HepG2 (cell line): ENCODE results near the gene PPOX. TPM values are rescaled to one million over a fixed set of nuclear protein-coding genes. Genes with fewer than 3 reads are reported as not detected.
A peak's percentile ranks its signal among the peaks of the same experiment; 100 is the strongest.

Experiments used
- AKAP8 ChIP-seq: sonication (generic); formaldehyde crosslinking; IDR thresholded peaks from 2 replicates; pipeline ENCODE4 v1.5.1; 2020; ENCODE audit warnings: mild to moderate bottlenecking, missing genetic modification reagents
- GZF1 ChIP-seq: sonication (generic); formaldehyde crosslinking; IDR thresholded peaks from 2 replicates; pipeline ENCODE4 v1.5.1; 2020; ENCODE audit warnings: mild to moderate bottlenecking, missing genetic modification reagents
- HOXA7 ChIP-seq: sonication (generic); formaldehyde crosslinking; IDR thresholded peaks from 2 replicates; pipeline ENCODE4 v1.8.1; 2022; ENCODE audit warnings: mild to moderate bottlenecking, missing genetic modification reagents, moderate library complexity
- KMT2A ChIP-seq: sonication (generic); formaldehyde crosslinking; IDR thresholded peaks from 2 replicates; pipeline ENCODE4 v1.4.0; 2020; ENCODE audit warnings: missing genetic modification reagents
- NFATC3 ChIP-seq: sonication (generic); formaldehyde crosslinking; IDR thresholded peaks from 2 replicates; pipeline ENCODE4 v1.5.1; 2020; ENCODE audit warnings: mild to moderate bottlenecking, missing genetic modification reagents
- TFAP4 ChIP-seq: sonication (generic); IDR thresholded peaks from 2 replicates; pipeline ENCODE4 v1.6.1; 2016; ENCODE audit warnings: low read depth, borderline replicate concordance
- ZFP62 ChIP-seq: sonication (generic); formaldehyde crosslinking; IDR thresholded peaks from 2 replicates; pipeline ENCODE4 v1.4.0; 2020; ENCODE audit warnings: missing genetic modification reagents
- ZNF382 ChIP-seq: sonication (generic); formaldehyde crosslinking; IDR thresholded peaks from 2 replicates; pipeline ENCODE4 v1.5.0; 2020; ENCODE audit warnings: missing genetic modification reagents, mild to moderate bottlenecking, borderline replicate concordance
- ZNF503 ChIP-seq: sonication (generic); formaldehyde crosslinking; IDR thresholded peaks from 2 replicates; pipeline ENCODE4 v1.4.0; 2020; ENCODE audit warnings: missing genetic modification reagents
- ZNF879 ChIP-seq: sonication (generic); formaldehyde crosslinking; IDR thresholded peaks from 2 replicates; pipeline ENCODE4 v1.8.1; 2023; ENCODE audit warnings: missing genetic modification reagents
- polyA plus RNA-seq, 8 experiments: library from polyadenylated mRNA; depleted of rRNA in 3 of 8; stranded (reverse) in 7 of 8; unstranded in 1 of 8; fragments of >200 nt; fragmentation: Illumina TruSeq in 4 of 8; extraction: Trizol in 4 of 8; gene quantifications; 2 replicates each; pipeline versions ENCODE4 v1.2.1 to v1.2.3, GENCODE V29; 2011 to 2016; ENCODE audit warnings: low read depth in 4 of 8, missing spikeins in 1 of 8, mixed read lengths in 1 of 8; ENCODE audit not compliant: insufficient read depth in 1 of 8
- total RNA-seq, 5 experiments: library from RNA; depleted of rRNA; stranded (reverse); fragments of >200 nt; fragmentation: Illumina TruSeq; extraction: Trizol; gene quantifications; 2 replicates each; pipeline ENCODE4 v1.2.3, GENCODE V29; 2016; ENCODE audit warnings: low read depth in 1 of 5
- TF ChIP-seq, protein P1 (sequence below): IDR thresholded peaks from 2 replicates; pipeline ENCODE4 v1.6.1; 2016; ENCODE audit warnings: low read depth, missing genetic modification reagents, missing compliant biosample characterization
- TF ChIP-seq, protein P2 (sequence below): sonication (generic); formaldehyde crosslinking; IDR thresholded peaks from 2 replicates; pipeline ENCODE4 v1.4.0; 2020; ENCODE audit warnings: mild to moderate bottlenecking, missing genetic modification reagents

Gene PPOX
- total and polyA plus RNA-seq, 2 of the 13 experiments (the other 11 are each of a cell fraction or from before 2014, with no cell fraction given), result 15.5 to 27.7 TPM

DNA sequence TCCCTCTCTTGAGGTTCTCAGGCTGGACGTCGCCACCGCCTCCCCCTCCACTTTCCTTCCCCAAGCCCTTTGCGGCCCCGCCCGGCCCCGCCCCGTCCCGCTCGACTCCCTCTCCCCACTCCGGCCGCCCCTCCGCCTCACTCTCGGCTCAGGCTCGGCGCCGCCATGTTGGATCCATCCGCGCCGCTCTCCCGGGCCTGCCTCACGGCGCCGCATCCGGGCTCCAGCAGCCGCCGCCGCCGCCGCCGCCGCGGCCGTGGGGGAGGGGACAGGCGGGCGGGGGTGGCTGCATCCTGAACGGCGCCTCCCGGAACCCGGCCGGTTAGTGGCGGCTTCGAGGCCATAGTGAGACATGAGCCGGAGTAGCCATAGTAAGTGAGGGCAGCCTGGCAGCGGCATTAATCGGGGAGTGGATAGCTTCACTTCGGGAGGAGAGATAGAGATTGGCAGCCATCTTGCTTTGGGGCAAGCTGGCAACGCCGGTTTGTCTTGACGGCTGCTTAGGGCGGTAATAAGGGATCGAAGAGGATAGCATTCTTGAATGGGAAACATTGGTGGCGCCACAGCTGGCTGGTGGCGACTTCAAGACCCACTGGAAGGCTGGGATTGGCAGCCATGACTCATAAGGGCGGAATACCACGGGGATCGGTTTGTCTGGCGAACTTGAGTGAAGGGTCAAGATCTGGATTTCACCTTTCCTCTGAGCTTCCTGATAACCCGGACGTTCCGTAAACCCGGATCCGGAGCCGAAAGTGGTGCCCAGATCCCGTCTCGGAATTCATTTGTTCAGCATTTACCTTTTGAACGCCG is 33.6 kb upstream of the PPOX start, which contains the start of gene DEDD (continued):
- TF ChIP-seq TFAP4, result peak; percentile 69; the same call in 1 of the 2 replicates
- TF ChIP-seq NFATC3 (CRISPR knock-in tag), result no peak
- TF ChIP-seq ZNF503 (CRISPR knock-in tag), result no peak
- TF ChIP-seq ZNF382 (CRISPR knock-in tag), result no peak
- TF ChIP-seq, protein P1, sequence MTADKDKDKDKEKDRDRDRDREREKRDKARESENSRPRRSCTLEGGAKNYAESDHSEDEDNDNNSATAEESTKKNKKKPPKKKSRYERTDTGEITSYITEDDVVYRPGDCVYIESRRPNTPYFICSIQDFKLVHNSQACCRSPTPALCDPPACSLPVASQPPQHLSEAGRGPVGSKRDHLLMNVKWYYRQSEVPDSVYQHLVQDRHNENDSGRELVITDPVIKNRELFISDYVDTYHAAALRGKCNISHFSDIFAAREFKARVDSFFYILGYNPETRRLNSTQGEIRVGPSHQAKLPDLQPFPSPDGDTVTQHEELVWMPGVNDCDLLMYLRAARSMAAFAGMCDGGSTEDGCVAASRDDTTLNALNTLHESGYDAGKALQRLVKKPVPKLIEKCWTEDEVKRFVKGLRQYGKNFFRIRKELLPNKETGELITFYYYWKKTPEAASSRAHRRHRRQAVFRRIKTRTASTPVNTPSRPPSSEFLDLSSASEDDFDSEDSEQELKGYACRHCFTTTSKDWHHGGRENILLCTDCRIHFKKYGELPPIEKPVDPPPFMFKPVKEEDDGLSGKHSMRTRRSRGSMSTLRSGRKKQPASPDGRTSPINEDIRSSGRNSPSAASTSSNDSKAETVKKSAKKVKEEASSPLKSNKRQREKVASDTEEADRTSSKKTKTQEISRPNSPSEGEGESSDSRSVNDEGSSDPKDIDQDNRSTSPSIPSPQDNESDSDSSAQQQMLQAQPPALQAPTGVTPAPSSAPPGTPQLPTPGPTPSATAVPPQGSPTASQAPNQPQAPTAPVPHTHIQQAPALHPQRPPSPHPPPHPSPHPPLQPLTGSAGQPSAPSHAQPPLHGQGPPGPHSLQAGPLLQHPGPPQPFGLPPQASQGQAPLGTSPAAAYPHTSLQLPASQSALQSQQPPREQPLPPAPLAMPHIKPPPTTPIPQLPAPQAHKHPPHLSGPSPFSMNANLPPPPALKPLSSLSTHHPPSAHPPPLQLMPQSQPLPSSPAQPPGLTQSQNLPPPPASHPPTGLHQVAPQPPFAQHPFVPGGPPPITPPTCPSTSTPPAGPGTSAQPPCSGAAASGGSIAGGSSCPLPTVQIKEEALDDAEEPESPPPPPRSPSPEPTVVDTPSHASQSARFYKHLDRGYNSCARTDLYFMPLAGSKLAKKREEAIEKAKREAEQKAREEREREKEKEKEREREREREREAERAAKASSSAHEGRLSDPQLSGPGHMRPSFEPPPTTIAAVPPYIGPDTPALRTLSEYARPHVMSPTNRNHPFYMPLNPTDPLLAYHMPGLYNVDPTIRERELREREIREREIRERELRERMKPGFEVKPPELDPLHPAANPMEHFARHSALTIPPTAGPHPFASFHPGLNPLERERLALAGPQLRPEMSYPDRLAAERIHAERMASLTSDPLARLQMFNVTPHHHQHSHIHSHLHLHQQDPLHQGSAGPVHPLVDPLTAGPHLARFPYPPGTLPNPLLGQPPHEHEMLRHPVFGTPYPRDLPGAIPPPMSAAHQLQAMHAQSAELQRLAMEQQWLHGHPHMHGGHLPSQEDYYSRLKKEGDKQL (CRISPR knock-in tag), result no peak
- TF ChIP-seq HOXA7 (CRISPR knock-in tag), result no peak
- TF ChIP-seq AKAP8 (CRISPR knock-in tag), result no peak
- TF ChIP-seq GZF1 (CRISPR knock-in tag), result no peak
- no peak for TF ChIP-seq KMT2A (CRISPR knock-in tag)
- no peak for TF ChIP-seq ZFP62
- TF ChIP-seq, protein P2, sequence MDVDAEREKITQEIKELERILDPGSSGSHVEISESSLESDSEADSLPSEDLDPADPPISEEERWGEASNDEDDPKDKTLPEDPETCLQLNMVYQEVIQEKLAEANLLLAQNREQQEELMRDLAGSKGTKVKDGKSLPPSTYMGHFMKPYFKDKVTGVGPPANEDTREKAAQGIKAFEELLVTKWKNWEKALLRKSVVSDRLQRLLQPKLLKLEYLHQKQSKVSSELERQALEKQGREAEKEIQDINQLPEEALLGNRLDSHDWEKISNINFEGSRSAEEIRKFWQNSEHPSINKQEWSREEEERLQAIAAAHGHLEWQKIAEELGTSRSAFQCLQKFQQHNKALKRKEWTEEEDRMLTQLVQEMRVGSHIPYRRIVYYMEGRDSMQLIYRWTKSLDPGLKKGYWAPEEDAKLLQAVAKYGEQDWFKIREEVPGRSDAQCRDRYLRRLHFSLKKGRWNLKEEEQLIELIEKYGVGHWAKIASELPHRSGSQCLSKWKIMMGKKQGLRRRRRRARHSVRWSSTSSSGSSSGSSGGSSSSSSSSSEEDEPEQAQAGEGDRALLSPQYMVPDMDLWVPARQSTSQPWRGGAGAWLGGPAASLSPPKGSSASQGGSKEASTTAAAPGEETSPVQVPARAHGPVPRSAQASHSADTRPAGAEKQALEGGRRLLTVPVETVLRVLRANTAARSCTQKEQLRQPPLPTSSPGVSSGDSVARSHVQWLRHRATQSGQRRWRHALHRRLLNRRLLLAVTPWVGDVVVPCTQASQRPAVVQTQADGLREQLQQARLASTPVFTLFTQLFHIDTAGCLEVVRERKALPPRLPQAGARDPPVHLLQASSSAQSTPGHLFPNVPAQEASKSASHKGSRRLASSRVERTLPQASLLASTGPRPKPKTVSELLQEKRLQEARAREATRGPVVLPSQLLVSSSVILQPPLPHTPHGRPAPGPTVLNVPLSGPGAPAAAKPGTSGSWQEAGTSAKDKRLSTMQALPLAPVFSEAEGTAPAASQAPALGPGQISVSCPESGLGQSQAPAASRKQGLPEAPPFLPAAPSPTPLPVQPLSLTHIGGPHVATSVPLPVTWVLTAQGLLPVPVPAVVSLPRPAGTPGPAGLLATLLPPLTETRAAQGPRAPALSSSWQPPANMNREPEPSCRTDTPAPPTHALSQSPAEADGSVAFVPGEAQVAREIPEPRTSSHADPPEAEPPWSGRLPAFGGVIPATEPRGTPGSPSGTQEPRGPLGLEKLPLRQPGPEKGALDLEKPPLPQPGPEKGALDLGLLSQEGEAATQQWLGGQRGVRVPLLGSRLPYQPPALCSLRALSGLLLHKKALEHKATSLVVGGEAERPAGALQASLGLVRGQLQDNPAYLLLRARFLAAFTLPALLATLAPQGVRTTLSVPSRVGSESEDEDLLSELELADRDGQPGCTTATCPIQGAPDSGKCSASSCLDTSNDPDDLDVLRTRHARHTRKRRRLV (CRISPR knock-in tag), result no peak
- TF ChIP-seq ZNF879 (CRISPR knock-in tag), result 0 out of 2 replicates have a peak, but pooled peaks have one; percentile 31
